ENCODE results near the gene LPAR1. TPM values are rescaled to one million over a fixed set of nuclear protein-coding genes. Genes with fewer than 3 reads are reported as not detected.
A peak's percentile ranks its signal among the peaks of the same experiment; 100 is the strongest.
"Not testable (repeated sequence)": the region's sequence is repeated elsewhere in the genome, so short reads cannot be mapped to it uniquely, and the experiment has no call there.

LPAR1 gene
- total RNA-seq (2014; rRNA removed; shearing (Covaris generic); ENCODE audit: low replicate concordance), result 28.2 and 36.2 TPM in 2 replicates

GRCh38 chr9:111038331-111039230 lies at the start of gene LPAR1:
Gene LPAR1 (minus strand): TSS chr9:111038470. CDS start chr9:110972117, 66,353 bp downstream.
- in situ Hi-C loops (cut with HindIII; ENCODE audit: low pct_unique_long_range_greater_than_20kb, low sequenced_read_pairs), result no loop called here
- peak; percentile 79 for DNase-seq (ENCODE audit: low read depth)

- no peak for DNase-seq (ENCODE audit: low read depth)
- in situ Hi-C loops (cut with HindIII; ENCODE audit: low pct_unique_long_range_greater_than_20kb, low sequenced_read_pairs), result no loop called here
Observed at GRCh38 chr9:111078391-111079038, 40.2 kb upstream of the LPAR1 start.

GRCh38 chr9:111076519-111076918 lies 38.2 kb upstream of the LPAR1 start:
- no peak for DNase-seq (ENCODE audit: low read depth)
- in situ Hi-C loops (cut with HindIII; ENCODE audit: low pct_unique_long_range_greater_than_20kb, low sequenced_read_pairs), result no loop called here

- in situ Hi-C loops (cut with HindIII; ENCODE audit: low pct_unique_long_range_greater_than_20kb, low sequenced_read_pairs), result no loop called here
Observed at GRCh38 chr9:111076042-111076441, 37.8 kb upstream of the LPAR1 start.

GRCh38 chr9:111074395-111074794 lies 36.1 kb upstream of the LPAR1 start:
- in situ Hi-C loops (cut with HindIII; ENCODE audit: low pct_unique_long_range_greater_than_20kb, low sequenced_read_pairs), result no loop called here
- DNase-seq (ENCODE audit: low read depth), result no peak

More at GRCh38 chr9:111076042-111076441, 37.8 kb upstream of the LPAR1 start:
- DNase-seq (ENCODE audit: low read depth), result no peak

- in situ Hi-C loops (cut with HindIII; ENCODE audit: low pct_unique_long_range_greater_than_20kb, low sequenced_read_pairs), result no loop called here
- no peak for DNase-seq (ENCODE audit: low read depth)
Observed at GRCh38 chr9:111069183-111069582, 30.9 kb upstream of the LPAR1 start.

- DNase-seq (ENCODE audit: low read depth), result no peak
- in situ Hi-C loops (cut with HindIII; ENCODE audit: low pct_unique_long_range_greater_than_20kb, low sequenced_read_pairs), result no loop called here
Observed at GRCh38 chr9:111068771-111069170, 30.5 kb upstream of the LPAR1 start.

GRCh38 chr9:111068383-111068730 lies 30.1 kb upstream of the LPAR1 start:
- DNase-seq (ENCODE audit: low read depth), result no peak
- in situ Hi-C loops (cut with HindIII; ENCODE audit: low pct_unique_long_range_greater_than_20kb, low sequenced_read_pairs), result no loop called here

- in situ Hi-C loops (cut with HindIII; ENCODE audit: low pct_unique_long_range_greater_than_20kb, low sequenced_read_pairs), result no loop called here
- no peak for DNase-seq (ENCODE audit: low read depth)
Observed at GRCh38 chr9:111066468-111066867, 28.2 kb upstream of the LPAR1 start.

GRCh38 chr9:111065414-111065813 lies 27.1 kb upstream of the LPAR1 start:
- in situ Hi-C loops (cut with HindIII; ENCODE audit: low pct_unique_long_range_greater_than_20kb, low sequenced_read_pairs), result no loop called here
- DNase-seq (ENCODE audit: low read depth), result no peak

GRCh38 chr9:111064160-111064837 lies 26.0 kb upstream of the LPAR1 start:
- no peak for DNase-seq (ENCODE audit: low read depth)
- in situ Hi-C loops (cut with HindIII; ENCODE audit: low pct_unique_long_range_greater_than_20kb, low sequenced_read_pairs), result no loop called here

- in situ Hi-C loops (cut with HindIII; ENCODE audit: low pct_unique_long_range_greater_than_20kb, low sequenced_read_pairs), result no loop called here
- DNase-seq (ENCODE audit: low read depth), result no peak
Observed at GRCh38 chr9:111063332-111063731, 25.1 kb upstream of the LPAR1 start.

GRCh38 chr9:111058166-111058565 lies 19.9 kb upstream of the LPAR1 start:
- no peak for DNase-seq (ENCODE audit: low read depth)
- in situ Hi-C loops (cut with HindIII; ENCODE audit: low pct_unique_long_range_greater_than_20kb, low sequenced_read_pairs), result no loop called here

GRCh38 chr9:111056538-111056937 lies 18.3 kb upstream of the LPAR1 start:
- no peak for DNase-seq (ENCODE audit: low read depth)
- in situ Hi-C loops (cut with HindIII; ENCODE audit: low pct_unique_long_range_greater_than_20kb, low sequenced_read_pairs), result no loop called here

- in situ Hi-C loops (cut with HindIII; ENCODE audit: low pct_unique_long_range_greater_than_20kb, low sequenced_read_pairs), result no loop called here
- DNase-seq (ENCODE audit: low read depth), result no peak
Observed at GRCh38 chr9:111052791-111053190, 14.5 kb upstream of the LPAR1 start.

- in situ Hi-C loops (cut with HindIII; ENCODE audit: low pct_unique_long_range_greater_than_20kb, low sequenced_read_pairs), result no loop called here
Observed at GRCh38 chr9:111051400-111051799, 13.1 kb upstream of the LPAR1 start.

GRCh38 chr9:111050819-111051218 lies 12.5 kb upstream of the LPAR1 start:
- no peak for DNase-seq (ENCODE audit: low read depth)
- in situ Hi-C loops (cut with HindIII; ENCODE audit: low pct_unique_long_range_greater_than_20kb, low sequenced_read_pairs), result no loop called here

More at GRCh38 chr9:111051400-111051799, 13.1 kb upstream of the LPAR1 start:
- no peak for DNase-seq (ENCODE audit: low read depth)

- DNase-seq (ENCODE audit: low read depth); in situ Hi-C loops (cut with HindIII; ENCODE audit: low pct_unique_long_range_greater_than_20kb, low sequenced_read_pairs): not testable (repeated sequence)
Observed at GRCh38 chr9:111047287-111047686, 9.0 kb upstream of the LPAR1 start.

- no peak for DNase-seq (ENCODE audit: low read depth)
- in situ Hi-C loops (cut with HindIII; ENCODE audit: low pct_unique_long_range_greater_than_20kb, low sequenced_read_pairs), result no loop called here
Observed at GRCh38 chr9:111041902-111042301, 3.6 kb upstream of the LPAR1 start.
